Astrocyte (in vitro differentiated cells and primary cell): ENCODE data around the gene GPATCH2.

Source experiments
- CTCF ChIP-seq: IDR thresholded peaks from 2 replicates; pipeline ENCODE4 v1.5.1; 2011; ENCODE audit warnings: low read depth, mild to moderate bottlenecking, inconsistent platforms, low read length, moderate library complexity; ENCODE audit not compliant: insufficient read depth
- EZH2 ChIP-seq: IDR thresholded peaks from 2 replicates; pipeline ENCODE4 v1.6.1; 2012; ENCODE audit warnings: mild to moderate bottlenecking, low read length, inconsistent platforms; ENCODE audit not compliant: insufficient read depth

- TF ChIP-seq CTCF (no peak), EZH2 (no peak)
Observed at GRCh38 chr1:217562229-217562878, 68.5 kb downstream of the GPATCH2 start.
